HEK293 (cell line): ENCODE data around the gene CYP4V2.

ENCODE experiments used
- ATF2 ChIP-seq: fragments of 450-650 bp; formaldehyde crosslinking; IDR thresholded peaks from 2 replicates; pipeline ENCODE4 v1.5.1; 2016; ENCODE audit warnings: missing biosample characterization, missing genetic modification characterization, low read depth
- CTCF ChIP-seq: fragments of 450-650 bp; formaldehyde crosslinking; IDR thresholded peaks from 2 replicates; pipeline ENCODE4 v1.5.1; 2016; ENCODE audit warnings: missing biosample characterization, missing genetic modification characterization
- YY1 ChIP-seq: fragments of 450-650 bp; formaldehyde crosslinking; IDR thresholded peaks from 2 replicates; pipeline ENCODE4 v1.5.1; 2018; ENCODE audit warnings: missing biosample characterization, missing genetic modification characterization
- YY2 ChIP-seq: fragments of 450-650 bp; formaldehyde crosslinking; IDR thresholded peaks from 2 replicates; pipeline ENCODE4 v1.5.1; 2016; ENCODE audit warnings: missing biosample characterization, missing genetic modification characterization

- no peak for TF ChIP-seq ATF2
- no peak for TF ChIP-seq CTCF
- TF ChIP-seq YY1, result no peak
- no peak for TF ChIP-seq YY2
These were observed 3.3 kb upstream of the CYP4V2 start for GRCh38 chr4:186188107-186188506.
